NCI-H2107 treated with DMSO at 0.1 percent for 48 hours (cell line): ENCODE measurements around the gene DHRS7C.

Experiments used
- DNase-seq: peaks from one replicate; lab custom pipeline; 2025; ENCODE audit not compliant: unreplicated experiment; lab: John Stamatoyannopoulos, UW

DHRS7C gene

DNA sequence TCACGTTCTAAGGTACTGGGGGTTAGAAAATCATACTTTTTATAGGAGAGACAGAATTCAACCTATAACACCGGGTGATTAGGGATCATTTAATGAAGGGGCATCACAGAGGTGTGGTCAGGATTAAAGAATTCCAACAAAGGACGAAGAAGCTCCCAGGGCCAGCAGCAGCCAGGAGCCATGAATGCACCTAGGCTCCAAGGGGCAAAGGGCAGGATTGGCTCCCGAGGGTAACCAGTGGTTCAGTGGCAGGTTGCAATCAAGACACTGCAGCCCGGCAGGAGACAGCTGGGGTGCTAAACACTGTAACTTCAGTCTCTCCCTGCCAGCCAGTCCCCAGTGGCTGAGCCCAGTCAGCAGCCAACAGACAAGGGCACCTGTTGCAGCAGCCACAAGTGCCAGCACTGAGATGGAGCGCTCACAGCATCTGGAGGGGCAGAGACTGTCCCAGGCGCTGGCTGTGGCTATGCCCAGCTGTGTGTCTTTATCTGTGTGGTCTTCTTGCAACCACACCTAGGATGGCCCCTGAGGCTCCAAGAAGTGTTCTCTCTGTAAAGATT lies 23.9 kb downstream of the DHRS7C start:
- no peak for DNase-seq

DNA sequence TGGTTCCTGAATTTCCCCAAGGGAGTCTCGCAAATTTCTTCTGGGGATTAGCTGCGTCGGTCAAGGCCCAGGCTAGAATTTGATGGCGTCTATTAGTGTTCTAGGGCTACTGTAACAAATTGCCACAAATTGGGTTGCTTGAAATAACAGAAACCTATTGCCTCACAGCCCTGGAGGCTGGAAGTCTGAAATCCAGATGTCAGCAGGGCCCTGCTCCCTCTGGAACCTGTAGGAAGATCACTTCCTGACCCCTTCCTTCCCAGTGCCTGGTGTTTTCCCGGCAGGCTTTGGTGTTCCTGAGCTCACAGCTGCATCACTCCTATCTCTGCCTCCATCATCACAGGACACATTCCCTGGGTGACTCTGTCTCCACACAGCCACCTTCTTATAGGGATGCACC lies 24.4 kb downstream of the DHRS7C start:
- no peak for DNase-seq

DNA sequence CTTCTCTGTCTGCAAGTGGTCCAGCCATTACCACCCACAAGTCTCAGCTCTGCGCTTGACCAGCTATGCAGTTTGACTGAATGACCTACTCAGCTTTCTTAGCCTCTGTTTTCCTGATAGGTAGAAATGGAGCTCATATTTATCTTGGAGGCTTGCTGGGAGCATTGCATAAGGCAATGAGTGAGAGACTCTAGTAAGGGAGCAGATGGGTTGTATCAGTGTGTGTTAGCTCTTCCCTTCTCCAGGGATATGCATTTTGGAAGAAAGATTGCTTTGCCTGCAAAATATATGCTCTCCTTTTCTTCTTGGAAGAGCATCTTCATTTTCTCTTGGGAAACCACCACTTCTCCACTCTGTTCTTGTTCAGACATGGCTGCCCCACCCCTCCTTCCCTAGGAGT lies 26.1 kb downstream of the DHRS7C start:
- DNase-seq = no peak

DNA sequence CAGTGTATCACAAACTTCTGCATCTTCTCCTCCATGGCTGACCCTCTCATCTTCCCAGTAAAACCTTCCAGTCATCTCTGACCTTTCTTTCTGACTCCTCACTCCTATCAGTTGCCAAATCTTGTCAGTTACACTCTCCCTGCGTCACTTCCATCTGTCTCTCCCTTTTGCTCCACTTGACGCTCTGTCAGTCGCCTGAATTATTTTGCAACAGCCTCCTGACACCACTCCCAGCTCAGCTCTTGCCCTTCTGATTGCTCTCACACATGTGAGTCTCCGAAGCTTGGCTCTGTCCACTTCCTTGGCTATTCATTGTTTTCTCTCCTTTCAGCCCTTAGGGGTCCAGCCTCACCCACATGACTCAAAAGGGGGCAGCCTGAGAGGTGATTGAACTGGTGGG lies 27.7 kb downstream of the DHRS7C start:
- no peak for DNase-seq

DNA sequence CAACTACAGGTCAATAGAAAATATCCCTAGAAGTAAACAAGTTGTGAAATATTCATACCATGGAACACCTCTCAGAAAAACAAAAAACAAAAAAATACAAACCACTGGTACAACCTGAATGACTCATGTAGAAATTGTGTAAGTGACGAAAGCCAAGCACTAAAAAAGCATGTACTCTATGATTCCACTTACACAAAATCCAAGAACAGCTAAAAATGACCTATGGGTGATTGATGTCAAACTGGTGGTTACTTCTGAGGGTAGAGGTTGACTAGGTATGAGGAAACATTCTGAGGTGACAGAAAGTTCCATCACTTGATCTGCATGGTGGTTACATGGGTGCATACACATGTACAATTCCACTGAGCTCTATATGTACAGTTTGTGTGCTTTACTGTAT lies 31.1 kb downstream of the DHRS7C start:
- DNase-seq = no peak

DNA sequence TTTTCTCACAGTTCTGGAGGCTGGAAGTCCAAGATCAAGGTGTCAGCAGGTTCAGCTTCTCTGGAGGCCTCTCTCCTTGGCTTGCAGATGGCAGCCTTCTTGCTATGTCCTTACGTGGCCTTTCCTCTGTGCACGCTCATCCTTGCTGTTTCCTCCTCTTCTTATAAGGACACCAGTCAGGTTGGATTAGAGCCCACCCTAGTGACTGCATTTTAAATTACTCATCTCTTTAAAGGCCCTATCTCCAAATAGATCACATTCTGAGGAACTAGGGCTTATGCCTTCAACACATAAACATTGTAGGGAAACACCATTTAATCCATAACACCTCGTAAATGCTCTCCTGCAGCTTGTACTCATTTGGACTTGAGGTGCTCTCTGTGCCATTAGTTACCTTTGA lies 36.3 kb downstream of the DHRS7C start:
- DNase-seq = no peak

DNA sequence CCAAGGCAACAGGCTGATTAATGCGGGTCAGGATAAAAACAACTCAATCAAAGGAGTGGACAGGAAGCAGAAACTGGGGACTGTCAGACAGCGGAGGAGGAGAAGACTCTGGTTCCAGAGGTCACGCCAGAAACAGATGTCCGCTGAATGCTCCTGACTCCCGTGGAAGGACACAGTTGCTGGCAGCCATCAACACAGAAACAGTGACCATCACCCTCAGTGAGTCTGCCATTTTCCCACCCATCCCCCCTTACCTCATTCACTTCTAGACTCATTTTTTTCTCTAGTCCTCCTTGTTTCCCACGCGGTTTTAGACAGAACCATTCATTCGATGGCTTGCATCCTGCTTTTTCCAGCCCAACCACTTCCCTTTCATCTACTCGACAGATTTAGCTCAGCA lies 40.9 kb downstream of the DHRS7C start:
- DNase-seq = no peak

DNA sequence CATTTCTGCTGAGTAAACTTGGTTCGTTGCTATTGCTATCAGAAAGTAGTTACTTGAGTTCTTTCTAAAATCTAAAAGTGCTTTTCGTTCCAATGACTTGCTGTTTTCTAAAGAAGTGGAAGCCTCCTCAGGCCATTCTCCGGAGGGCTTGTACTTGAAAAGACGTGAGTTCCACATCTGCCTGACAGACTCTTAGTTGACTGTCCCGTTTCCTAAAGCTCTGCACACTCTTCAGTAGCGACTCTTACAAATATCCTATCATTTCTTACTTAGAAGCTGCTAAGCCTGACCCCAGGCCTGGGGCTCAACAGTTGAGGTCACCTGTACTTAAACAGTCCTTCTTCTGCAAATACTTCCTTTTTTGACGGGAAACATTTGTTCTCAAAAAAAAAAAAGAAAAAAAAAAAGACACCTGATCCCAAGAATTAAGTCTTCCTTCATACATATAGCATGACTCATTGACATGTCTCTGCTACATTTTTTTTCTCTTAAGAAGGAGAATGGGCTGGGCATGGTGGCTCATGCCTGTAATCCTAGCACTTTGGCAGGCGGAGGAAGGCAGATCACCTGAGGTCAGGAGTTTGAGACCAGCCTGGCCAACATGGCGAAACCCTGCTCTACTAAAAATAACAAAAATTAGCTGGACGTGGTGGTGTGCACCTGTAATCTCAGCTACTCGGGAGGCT lies 61.5 kb downstream of the DHRS7C start:
- no peak for DNase-seq

DNA sequence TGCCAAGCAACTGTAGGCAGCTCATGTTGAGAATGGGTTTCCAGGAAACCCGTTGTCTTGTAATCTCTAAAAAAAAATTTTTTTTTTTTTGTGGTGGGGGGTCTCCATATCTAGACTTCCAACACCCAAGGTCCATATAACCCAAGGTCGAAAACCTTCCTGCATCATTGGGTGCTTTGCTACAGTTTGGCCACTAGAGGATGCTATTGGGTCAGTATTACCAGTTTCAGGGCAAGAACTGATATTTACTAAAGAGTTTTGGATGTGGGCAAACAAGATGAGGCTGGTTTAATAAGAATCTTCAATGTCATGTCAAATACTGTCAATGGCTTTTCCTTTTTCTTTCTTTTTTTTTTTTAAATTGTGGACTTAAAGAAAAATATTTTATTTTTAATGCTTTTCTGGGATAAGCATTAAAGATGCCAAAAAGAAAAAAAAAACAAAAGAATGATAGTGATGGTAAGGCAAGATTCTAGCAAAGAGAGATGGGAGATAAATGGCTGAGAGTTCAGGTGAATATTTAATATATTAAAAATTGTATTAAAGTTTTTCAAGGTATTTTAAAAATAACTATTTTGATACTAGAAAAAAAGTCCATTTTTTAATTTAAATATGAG lies 62.2 kb downstream of the DHRS7C start:
- no peak for DNase-seq

DNA sequence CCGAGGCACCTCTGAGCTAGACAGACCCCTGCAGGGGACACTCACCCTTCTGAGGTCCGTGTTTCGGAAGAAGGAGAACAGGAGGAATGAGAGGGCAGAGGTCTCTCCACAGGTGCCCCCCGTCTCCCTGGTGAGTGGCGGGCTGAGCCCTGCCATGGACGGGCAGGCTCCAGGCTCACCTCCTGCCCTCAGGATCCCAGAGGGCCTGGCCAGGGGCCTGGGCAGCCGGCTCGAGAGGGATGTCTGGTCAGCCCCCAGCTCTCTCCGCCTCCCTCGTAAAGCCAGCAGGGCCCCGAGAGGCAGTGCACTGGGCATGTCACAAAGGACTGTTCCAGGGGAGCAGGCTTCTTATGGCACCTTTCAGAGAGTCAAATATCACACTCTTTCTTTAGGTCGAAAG lies 62.8 kb downstream of the DHRS7C start:
- no peak for DNase-seq

DNA sequence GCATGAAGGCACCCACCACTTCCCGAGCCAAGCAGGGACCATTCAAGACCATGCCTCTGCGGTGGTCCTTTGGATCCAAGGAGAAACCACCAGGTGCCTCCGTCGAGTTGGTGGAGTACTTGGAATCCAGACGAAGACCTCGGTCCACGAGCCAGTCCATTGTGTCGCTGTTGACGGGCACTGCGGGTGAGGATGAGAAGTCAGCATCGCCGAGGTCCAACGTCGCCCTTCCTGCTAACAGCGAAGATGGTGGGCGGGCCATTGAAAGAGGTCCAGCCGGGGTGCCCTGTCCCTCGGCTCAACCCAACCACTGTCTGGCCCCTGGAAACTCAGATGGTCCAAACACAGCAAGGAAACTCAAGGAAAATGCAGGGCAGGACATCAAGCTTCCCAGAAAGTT lies 63.4 kb downstream of the DHRS7C start:
- no peak for DNase-seq

DNA sequence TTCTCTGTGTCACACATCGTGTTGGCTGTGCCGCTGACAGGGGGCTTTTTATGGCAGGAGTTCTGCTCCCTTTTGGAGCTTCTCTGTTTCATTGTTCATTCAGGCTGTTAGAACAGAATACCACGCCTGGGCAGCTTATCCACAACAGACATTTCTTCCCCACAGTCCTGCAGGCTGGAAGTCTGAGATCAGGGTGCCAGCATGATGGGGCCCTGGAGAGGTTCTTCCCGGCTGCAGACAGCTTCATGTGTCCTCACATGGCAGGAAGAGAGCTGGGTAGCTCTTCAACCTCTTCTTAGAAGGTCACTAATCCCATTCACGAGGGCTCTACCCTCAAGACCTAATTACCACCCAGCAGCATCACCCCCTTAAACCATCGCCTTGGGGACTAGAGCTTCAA lies 65.1 kb downstream of the DHRS7C start:
- no peak for DNase-seq

DNA sequence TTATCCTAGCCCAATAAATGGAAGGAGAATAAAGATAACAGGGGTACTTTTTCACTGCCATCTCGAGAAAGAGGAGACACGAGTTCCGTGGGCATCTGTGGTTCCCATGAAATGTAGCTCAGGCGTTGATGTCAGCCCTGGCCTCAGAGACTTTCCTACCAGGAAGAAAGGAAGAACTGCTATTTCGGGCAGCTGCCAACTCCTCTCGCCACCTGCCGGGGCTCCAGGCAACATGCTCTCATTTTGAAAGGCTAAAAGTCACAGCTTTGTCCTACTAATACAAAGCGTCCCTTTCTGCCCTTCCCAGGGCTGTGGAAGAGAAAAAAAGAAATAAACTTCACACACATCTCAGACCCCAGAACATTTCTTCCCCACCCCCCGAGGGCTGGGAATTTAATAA lies 65.8 kb downstream of the DHRS7C start:
- no peak for DNase-seq
